IPS-20b (cell line): Measurements from ENCODE around the gene UBE2C.
A peak's percentile ranks its signal among the peaks of the same experiment; 100 is the strongest.

Source experiments
- H3K27ac ChIP-seq: one replicate; pipeline ENCODE4 v1.5.1; 2013; ENCODE audit warnings: low read length
- H3K27me3 ChIP-seq: 2 replicates; pipeline ENCODE4 v1.6.1; 2013; ENCODE audit warnings: mild to moderate bottlenecking, low read length, inconsistent platforms; ENCODE audit not compliant: insufficient read depth
- H3K36me3 ChIP-seq: 2 replicates; pipeline ENCODE4 v1.6.1; 2013; ENCODE audit warnings: low read depth, mild to moderate bottlenecking, inconsistent platforms, low read length, moderate library complexity; ENCODE audit not compliant: insufficient read depth
- H3K4me1 ChIP-seq: 2 replicates; pipeline ENCODE4 v1.6.1; 2013; ENCODE audit warnings: mild to moderate bottlenecking, control low read depth, inconsistent platforms, low read length, moderate library complexity; ENCODE audit not compliant: insufficient read depth
- H3K4me3 ChIP-seq: 2 replicates; pipeline ENCODE4 v1.5.1; 2013; ENCODE audit warnings: mild to moderate bottlenecking, low read length, inconsistent platforms
- H3K9ac ChIP-seq: 2 replicates; pipeline ENCODE4 v1.6.1; 2013; ENCODE audit warnings: low read depth, mild to moderate bottlenecking, inconsistent platforms, low read length, moderate library complexity
- H3K9me3 ChIP-seq: 2 replicates; pipeline ENCODE4 v1.6.1; 2013; ENCODE audit warnings: mild to moderate bottlenecking, low read depth, low read length, inconsistent platforms; ENCODE audit not compliant: insufficient read depth

UBE2C gene

GRCh38 chr20:45834797-45835161 lies 22.3 kb downstream of the UBE2C start:
- H3K27me3 ChIP-seq, result no peaks in the 10 kb centered on the region
- H3K9ac ChIP-seq, result peak overlapping the region; percentile 71; the same call in 1 of the 2 replicates
- peak overlapping the region; percentile 67 for H3K4me3 ChIP-seq
- H3K27ac ChIP-seq, result no peak overlapping the region
- peaks cover 3% of the 10 kb centered on the region for H3K4me1 ChIP-seq
- H3K36me3 ChIP-seq, result peaks cover 10% of the 10 kb centered on the region
- no peaks in the 10 kb centered on the region for H3K9me3 ChIP-seq

GRCh38 chr20:45835329-45835765 lies 22.9 kb downstream of the UBE2C start:
- H3K4me1 ChIP-seq, result peaks cover 3% of the 10 kb centered on the region
- H3K27me3 ChIP-seq, result no peaks in the 10 kb centered on the region
- peak overlapping the region; percentile 67; the same call in 1 of the 2 replicates for H3K4me3 ChIP-seq
- H3K9ac ChIP-seq, result no peak overlapping the region
- no peaks in the 10 kb centered on the region for H3K9me3 ChIP-seq
- no peak overlapping the region for H3K27ac ChIP-seq
- H3K36me3 ChIP-seq, result peaks cover 14% of the 10 kb centered on the region

- no peak overlapping the region for H3K9ac ChIP-seq
- H3K27ac ChIP-seq, result no peak overlapping the region
- peaks cover 3% of the 10 kb centered on the region for H3K4me1 ChIP-seq
- no peaks in the 10 kb centered on the region for H3K9me3 ChIP-seq
- H3K4me3 ChIP-seq, result no peak overlapping the region
- H3K27me3 ChIP-seq, result no peaks in the 10 kb centered on the region
- peaks cover 18% of the 10 kb centered on the region for H3K36me3 ChIP-seq
These were observed 23.4 kb downstream of the UBE2C start for GRCh38 chr20:45835825-45836224.

GRCh38 chr20:45836841-45837240 lies 24.4 kb downstream of the UBE2C start:
- H3K4me1 ChIP-seq, result peaks cover 3% of the 10 kb centered on the region
- H3K27ac ChIP-seq, result no peak overlapping the region
- no peak overlapping the region for H3K9ac ChIP-seq
- H3K4me3 ChIP-seq, result no peak overlapping the region
- H3K9me3 ChIP-seq, result no peaks in the 10 kb centered on the region
- H3K36me3 ChIP-seq, result peaks cover 28% of the 10 kb centered on the region
- no peaks in the 10 kb centered on the region for H3K27me3 ChIP-seq

DNA sequence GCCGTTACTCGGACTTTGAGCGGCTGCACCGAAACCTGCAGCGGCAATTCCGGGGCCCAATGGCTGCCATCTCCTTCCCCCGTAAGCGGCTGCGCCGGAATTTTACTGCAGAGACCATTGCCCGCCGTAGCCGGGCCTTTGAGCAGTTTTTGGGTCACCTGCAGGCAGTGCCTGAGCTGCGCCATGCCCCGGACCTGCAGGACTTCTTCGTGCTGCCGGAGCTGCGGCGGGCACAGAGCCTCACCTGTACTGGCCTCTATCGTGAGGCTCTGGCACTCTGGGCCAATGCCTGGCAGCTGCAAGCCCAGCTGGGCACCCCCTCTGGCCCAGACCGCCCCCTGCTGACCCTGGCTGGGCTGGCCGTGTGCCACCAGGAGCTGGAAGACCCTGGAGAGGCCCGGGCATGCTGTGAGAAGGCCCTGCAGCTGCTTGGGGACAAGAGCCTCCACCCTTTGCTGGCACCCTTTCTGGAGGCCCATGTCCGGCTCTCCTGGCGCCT lies 28.3 kb downstream of the UBE2C start:
- Histone ChIP-seq H3K4me1 (no peaks in the 10 kb centered on the region; the same call in 1 of the 2 replicates), H3K36me3 (peaks cover 63% of the 10 kb centered on the region), H3K4me3 (no peak overlapping the region), H3K9me3 (no peaks in the 10 kb centered on the region), H3K9ac (no peak overlapping the region), H3K27ac (no peak overlapping the region), H3K27me3 (no peaks in the 10 kb centered on the region)

DNA sequence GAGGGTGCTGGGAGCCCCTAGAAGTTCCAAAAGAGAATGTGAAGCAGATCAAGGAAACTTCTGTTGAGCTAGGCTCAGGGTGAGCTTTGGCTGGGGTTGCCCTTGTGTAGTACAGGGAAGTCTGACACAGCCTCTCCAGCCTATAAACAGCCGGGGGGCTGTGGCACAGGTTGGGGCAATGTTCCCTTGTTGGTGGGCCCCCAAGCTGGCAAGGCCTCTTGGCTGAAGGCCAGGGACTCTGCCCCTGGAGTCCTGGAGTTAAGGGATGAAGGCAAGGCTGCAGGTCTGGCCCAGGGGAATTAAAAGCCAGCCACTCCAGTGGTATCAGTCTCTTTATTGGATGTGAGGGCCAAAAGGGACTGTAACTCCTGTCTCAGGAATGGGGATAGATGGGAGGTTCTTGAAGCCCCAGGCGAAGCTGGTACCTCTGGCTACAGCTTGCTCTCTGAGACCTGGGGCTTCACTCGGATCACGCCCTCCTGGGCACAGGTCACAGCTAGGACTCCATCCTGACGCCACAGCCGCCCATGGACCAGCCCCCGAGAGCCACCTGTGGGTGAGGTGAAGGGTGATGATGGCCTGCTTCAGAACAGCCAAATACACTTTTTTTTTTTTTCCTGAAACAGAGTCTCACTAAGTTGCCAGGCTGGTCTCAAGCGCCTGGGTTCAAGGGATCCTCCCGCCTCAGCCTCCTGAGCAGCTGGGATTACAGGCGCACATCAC lies 29.1 kb downstream of the UBE2C start:
- peaks cover 69% of the 10 kb centered on the region for H3K36me3 ChIP-seq
- no peaks in the 10 kb centered on the region for H3K27me3 ChIP-seq

GRCh38 chr20:45842169-45842812 lies 29.8 kb downstream of the UBE2C start:
- no peaks in the 10 kb centered on the region for H3K27me3 ChIP-seq
- no peaks in the 10 kb centered on the region for H3K9me3 ChIP-seq
- H3K27ac ChIP-seq, result no peak overlapping the region
- no peak overlapping the region for H3K9ac ChIP-seq
- peaks cover 63% of the 10 kb centered on the region for H3K36me3 ChIP-seq
- no peak overlapping the region for H3K4me3 ChIP-seq
- no peaks in the 10 kb centered on the region for H3K4me1 ChIP-seq

More for the DNA sequence above, 29.1 kb downstream of the UBE2C start:
- H3K4me1 ChIP-seq, result no peaks in the 10 kb centered on the region
- H3K4me3 ChIP-seq, result no peak overlapping the region
- H3K9ac ChIP-seq, result no peak overlapping the region
- H3K27ac ChIP-seq, result no peak overlapping the region
- H3K9me3 ChIP-seq, result no peaks in the 10 kb centered on the region

- H3K27me3 ChIP-seq, result no peaks in the 10 kb centered on the region
- H3K9me3 ChIP-seq, result no peaks in the 10 kb centered on the region
- peaks cover 68% of the 10 kb centered on the region for H3K36me3 ChIP-seq
- H3K9ac ChIP-seq, result no peak overlapping the region
- no peaks in the 10 kb centered on the region for H3K4me1 ChIP-seq
- H3K27ac ChIP-seq, result no peak overlapping the region
- no peak overlapping the region for H3K4me3 ChIP-seq
These were observed 31.1 kb downstream of the UBE2C start for GRCh38 chr20:45843506-45843905.

DNA sequence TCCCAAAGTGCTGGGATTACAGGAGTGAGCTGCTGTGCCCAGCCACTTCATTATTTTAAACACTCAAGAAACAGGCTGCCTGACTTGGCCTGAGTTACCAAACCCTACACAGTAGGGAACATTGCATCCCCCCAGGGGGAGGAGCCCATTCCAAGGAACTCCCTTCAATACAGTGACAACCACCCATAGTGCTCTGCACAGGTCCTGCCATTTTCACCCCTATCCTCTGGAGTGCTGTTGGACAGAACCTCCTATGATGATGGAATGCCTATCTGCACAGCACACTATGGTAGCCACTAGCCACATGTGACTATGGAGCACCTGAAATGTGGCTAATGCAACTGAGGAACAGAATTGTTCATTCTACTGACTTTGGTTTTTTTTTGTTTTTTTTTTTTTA lies 33.0 kb downstream of the UBE2C start:
- H3K27ac ChIP-seq, result no peak overlapping the region
- H3K9me3 ChIP-seq, result no peaks in the 10 kb centered on the region
- peaks cover 68% of the 10 kb centered on the region for H3K36me3 ChIP-seq
- H3K4me1 ChIP-seq, result no peaks in the 10 kb centered on the region
- no peak overlapping the region for H3K4me3 ChIP-seq
- no peaks in the 10 kb centered on the region for H3K27me3 ChIP-seq
- no peak overlapping the region for H3K9ac ChIP-seq

DNA sequence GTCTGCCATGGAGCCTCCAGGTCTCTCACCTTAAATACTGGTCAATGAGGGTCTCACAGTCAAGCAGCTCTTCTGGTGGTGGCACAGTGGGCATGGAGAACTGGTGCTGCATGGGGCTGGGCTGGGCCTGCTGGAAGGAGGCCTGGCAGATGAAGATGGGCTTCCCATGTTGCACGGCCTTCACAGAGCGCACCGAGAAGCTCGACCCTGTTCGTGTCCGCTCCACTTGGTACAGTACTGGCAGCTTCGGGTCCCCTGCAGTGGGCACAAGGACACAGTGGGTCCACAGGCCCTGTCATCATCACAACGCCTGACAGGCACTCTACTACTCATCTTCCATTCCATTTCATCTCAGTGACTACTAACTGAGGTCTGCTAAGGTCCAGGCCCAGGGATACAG lies 36.0 kb downstream of the UBE2C start:
- Histone ChIP-seq H3K27me3 (no peaks in the 10 kb centered on the region), H3K27ac (no peak overlapping the region), H3K36me3 (peaks cover 47% of the 10 kb centered on the region), H3K9ac (no peak overlapping the region), H3K4me3 (no peak overlapping the region), H3K4me1 (peaks cover 6% of the 10 kb centered on the region; the same call in 1 of the 2 replicates), H3K9me3 (no peaks in the 10 kb centered on the region)

- Histone ChIP-seq H3K4me3 (no peak overlapping the region), H3K27ac (no peak overlapping the region), H3K9ac (no peak overlapping the region), H3K9me3 (no peaks in the 10 kb centered on the region), H3K36me3 (peaks cover 41% of the 10 kb centered on the region), H3K27me3 (no peaks in the 10 kb centered on the region), H3K4me1 (peaks cover 6% of the 10 kb centered on the region; the same call in 1 of the 2 replicates)
These were observed 36.6 kb downstream of the UBE2C start for GRCh38 chr20:45848969-45849582.
